ENCODE measurements around the gene NCAPH2.
A peak's percentile ranks its signal among the peaks of the same experiment; 100 is the strongest.
"Not testable (repeated sequence)": the region's sequence is repeated elsewhere in the genome, so short reads cannot be mapped to it uniquely, and the experiment has no call there.

Gene NCAPH2

GRCh38 chr22:50520184-50520583 is 12.2 kb downstream of the NCAPH2 start:
- DNase-seq: not testable (repeated sequence)

GRCh38 chr22:50520826-50521453 is 12.9 kb downstream of the NCAPH2 start:
- DNase-seq: no peak

GRCh38 chr22:50521710-50522109 is 13.7 kb downstream of the NCAPH2 start:
- no peak for DNase-seq

- no peak for DNase-seq
These were observed 14.3 kb downstream of the NCAPH2 start for GRCh38 chr22:50522208-50522805.

- peak in 1 of 3 donors; percentile 19 for DNase-seq
These were observed 14.9 kb downstream of the NCAPH2 start for GRCh38 chr22:50522806-50523438.

- no peak for DNase-seq
These were observed 15.4 kb downstream of the NCAPH2 start for GRCh38 chr22:50523458-50523805.

GRCh38 chr22:50523806-50524675 is 16.0 kb downstream of the NCAPH2 start:
- peak in 1 of 3 donors; percentile 17 for DNase-seq

- no peak for DNase-seq
These were observed 16.7 kb downstream of the NCAPH2 start for GRCh38 chr22:50524676-50525103.

GRCh38 chr22:50525104-50525857 is 17.3 kb downstream of the NCAPH2 start, which contains the start of gene SCO2:
SCO2 (minus strand) TSS chr22:50525598; CDS start chr22:50524411, 1,187 bp downstream.
- DNase-seq: peak; percentile 99

- DNase-seq: no peak
These were observed 17.8 kb downstream of the NCAPH2 start for GRCh38 chr22:50525858-50526107.

GRCh38 chr22:50526108-50526833 is 18.2 kb downstream of the NCAPH2 start:
- DNase-seq: peak; percentile 89 to 95 (median 91)

- peak; percentile 60 to 81 (median 71) for DNase-seq
These were observed 19.1 kb downstream of the NCAPH2 start for GRCh38 chr22:50526834-50527801.

- DNase-seq: peak in 1 of 3 donors; percentile 20
These were observed 20.1 kb downstream of the NCAPH2 start for GRCh38 chr22:50527921-50528681.

- DNase-seq: no peak
These were observed 20.8 kb downstream of the NCAPH2 start for GRCh38 chr22:50528682-50529415.

- DNase-seq: peak; percentile 61 to 83 (median 61)
These were observed 21.4 kb downstream of the NCAPH2 start for GRCh38 chr22:50529416-50529896.

GRCh38 chr22:50529897-50530579 is 22.0 kb downstream of the NCAPH2 start, which contains the start of gene TYMP:
TYMP (minus strand) TSS chr22:50530012; CDS start chr22:50529709, 303 bp downstream.
- DNase-seq: peak; percentile 91 to 97 (median 93)

GRCh38 chr22:50530580-50530876 is 22.5 kb downstream of the NCAPH2 start:
- no peak for DNase-seq

GRCh38 chr22:50530877-50531545 is 23.0 kb downstream of the NCAPH2 start:
- peak; percentile 92 to 96 (median 94) for DNase-seq
